Coronary artery (tissue), 2 donors: Measurements from ENCODE around the gene CRYL1.

Experiments used
- DNase-seq: peaks from one replicate; pipeline ENCODE4 v3.0.0-alpha.2; 2017; ENCODE audit warnings: low spot score
- H3K27ac ChIP-seq, 2 donors: fragments of 200-600 bp; sonication (generic); one replicate each; pipeline ENCODE4 v1.5.1; 2016 to 2019
- H3K4me3 ChIP-seq: fragments of 200-600 bp; sonication (generic); 2 replicates; pipeline ENCODE4 v1.5.1; 2016; ENCODE audit warnings: mild to moderate bottlenecking, moderate library complexity
- TF ChIP-seq, protein P1 (sequence below): fragments of 200-600 bp; sonication (generic); IDR thresholded peaks from one replicate; pipeline ENCODE4 v1.5.1; 2019; ENCODE audit warnings: antibody characterized with exemption

CRYL1 gene

DNA sequence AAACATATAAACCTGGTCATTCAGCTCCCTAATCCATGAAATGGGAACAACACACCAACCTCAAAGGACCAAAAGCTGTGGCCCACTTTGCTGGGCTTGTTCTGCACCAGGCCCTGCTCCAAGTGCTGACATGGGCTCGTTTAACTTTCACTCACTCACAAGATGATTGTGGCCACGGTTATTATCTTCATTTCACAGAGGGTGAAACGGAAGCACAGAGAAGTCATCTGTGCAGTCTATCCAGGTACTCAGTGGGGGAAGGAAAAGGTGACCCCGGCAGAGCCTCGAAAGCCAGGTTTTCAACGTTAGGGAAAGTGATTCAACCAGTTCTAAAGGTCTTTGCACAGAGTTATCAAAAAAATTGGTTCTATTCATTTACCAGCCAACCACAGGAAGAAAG lies 68.0 kb downstream of the CRYL1 start:
- TF ChIP-seq, protein P1, sequence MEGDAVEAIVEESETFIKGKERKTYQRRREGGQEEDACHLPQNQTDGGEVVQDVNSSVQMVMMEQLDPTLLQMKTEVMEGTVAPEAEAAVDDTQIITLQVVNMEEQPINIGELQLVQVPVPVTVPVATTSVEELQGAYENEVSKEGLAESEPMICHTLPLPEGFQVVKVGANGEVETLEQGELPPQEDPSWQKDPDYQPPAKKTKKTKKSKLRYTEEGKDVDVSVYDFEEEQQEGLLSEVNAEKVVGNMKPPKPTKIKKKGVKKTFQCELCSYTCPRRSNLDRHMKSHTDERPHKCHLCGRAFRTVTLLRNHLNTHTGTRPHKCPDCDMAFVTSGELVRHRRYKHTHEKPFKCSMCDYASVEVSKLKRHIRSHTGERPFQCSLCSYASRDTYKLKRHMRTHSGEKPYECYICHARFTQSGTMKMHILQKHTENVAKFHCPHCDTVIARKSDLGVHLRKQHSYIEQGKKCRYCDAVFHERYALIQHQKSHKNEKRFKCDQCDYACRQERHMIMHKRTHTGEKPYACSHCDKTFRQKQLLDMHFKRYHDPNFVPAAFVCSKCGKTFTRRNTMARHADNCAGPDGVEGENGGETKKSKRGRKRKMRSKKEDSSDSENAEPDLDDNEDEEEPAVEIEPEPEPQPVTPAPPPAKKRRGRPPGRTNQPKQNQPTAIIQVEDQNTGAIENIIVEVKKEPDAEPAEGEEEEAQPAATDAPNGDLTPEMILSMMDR = no peak
- DNase-seq = no peak
- Histone ChIP-seq H3K4me3 (no peak overlapping the region), H3K27ac (no peak overlapping the region)

DNA sequence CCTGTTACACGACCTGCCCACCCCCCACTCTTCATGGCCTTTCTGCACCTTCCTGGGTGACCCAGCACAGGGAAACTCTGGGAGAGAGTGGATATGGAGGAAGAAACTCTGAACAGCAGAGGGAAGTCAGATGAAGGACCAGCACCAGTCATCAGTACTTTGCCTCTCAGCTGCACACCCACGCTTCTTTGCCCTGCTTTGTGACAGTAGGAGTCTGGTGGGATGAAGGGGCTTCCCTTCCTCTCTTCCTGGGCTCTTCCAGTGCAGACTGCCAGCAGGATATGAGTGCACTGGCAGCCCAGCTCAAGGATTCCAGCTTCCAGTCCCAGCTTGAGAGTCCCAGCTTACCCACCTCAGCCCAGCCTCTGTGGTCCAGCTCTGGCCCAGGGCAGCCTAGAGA lies 68.9 kb downstream of the CRYL1 start:
- no peak for DNase-seq
- TF ChIP-seq, protein P1 = no peak
- no peak overlapping the region for H3K27ac ChIP-seq
- no peak overlapping the region for H3K4me3 ChIP-seq

DNA sequence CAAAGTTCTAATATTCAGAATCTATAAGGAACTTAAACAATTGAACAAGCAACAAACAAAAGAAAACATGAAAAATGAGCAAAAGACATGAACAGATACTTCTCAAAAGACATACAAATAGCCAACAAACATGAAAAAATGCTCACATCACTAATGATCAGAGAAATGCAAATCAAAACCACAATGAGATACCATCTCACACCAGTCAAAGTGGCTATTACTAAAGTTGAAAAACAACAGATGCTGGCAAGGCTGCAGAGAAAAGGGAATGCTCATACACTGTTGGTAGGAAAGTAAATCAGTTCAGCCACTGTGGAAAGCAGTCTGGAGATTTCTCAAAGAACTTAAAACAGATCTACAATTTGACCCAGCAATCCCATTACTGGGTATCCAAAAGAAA lies 74.3 kb downstream of the CRYL1 start:
- no peak overlapping the region for H3K27ac ChIP-seq
- TF ChIP-seq, protein P1 = no peak
- no peak overlapping the region for H3K4me3 ChIP-seq
- no peak for DNase-seq

DNA sequence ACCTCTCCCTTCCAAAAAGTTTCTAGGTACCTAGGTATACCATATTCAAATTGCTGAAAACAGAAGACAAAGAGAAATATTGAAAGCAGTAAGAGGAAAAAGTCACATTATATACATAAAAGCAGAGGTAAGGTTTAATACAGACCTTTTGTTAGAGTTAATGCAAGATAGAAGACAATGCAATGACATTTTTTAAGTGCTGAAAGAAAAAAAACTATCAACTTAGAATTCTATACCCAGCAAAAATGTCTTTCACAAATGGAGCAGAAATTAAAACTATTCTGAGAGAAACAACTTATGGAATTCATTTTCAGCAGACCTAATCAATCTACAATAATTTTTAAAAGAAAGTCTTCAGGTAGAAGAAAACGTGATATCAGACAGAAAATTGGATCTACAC lies 77.2 kb downstream of the CRYL1 start:
- DNase-seq = no peak
- H3K27ac ChIP-seq = no peak overlapping the region
- no peak overlapping the region for H3K4me3 ChIP-seq
- TF ChIP-seq, protein P1 = no peak

DNA sequence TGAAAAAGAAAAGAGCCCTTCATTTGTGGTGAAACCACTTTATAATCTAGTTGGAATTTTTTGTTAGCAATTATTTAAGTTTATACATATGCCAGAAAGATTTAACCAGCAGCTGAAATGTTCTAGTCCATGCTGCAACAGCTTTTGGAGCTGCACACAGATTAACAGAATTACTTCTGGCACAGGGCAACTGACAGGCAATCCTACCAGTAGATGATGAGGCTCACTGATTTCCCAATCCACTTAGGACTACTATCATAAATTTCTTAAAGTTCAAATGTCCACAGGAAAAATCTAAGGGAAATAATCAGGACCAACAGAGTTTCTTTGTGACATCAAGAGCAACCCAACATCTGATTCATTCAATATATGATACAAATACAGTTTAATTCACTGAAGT lies 78.8 kb downstream of the CRYL1 start:
- no peak for DNase-seq
- Histone ChIP-seq H3K27ac (no peak overlapping the region), H3K4me3 (no peak overlapping the region)
- TF ChIP-seq, protein P1 = no peak

DNA sequence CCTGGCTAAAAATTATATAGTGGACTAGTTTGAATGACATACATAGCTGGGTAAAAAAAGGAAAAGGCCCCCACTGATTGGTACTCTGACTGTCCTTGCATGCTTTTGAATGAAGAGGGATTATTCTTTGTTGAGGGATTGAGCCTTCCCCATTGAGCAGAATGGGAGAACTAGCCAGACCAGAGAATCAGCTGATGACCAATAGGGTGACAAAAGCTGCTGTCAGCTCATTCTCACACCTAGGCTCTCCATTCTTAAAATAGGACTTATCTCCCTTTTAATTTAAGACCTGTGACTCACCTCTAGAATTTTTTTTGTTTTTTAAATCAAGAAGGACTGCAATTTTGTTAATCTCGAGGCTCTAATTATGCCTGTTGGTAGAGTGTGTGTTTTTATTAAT lies 79.3 kb downstream of the CRYL1 start:
- no peak for DNase-seq
- TF ChIP-seq, protein P1 = no peak
- H3K4me3 ChIP-seq = no peak overlapping the region
- H3K27ac ChIP-seq = no peak overlapping the region

DNA sequence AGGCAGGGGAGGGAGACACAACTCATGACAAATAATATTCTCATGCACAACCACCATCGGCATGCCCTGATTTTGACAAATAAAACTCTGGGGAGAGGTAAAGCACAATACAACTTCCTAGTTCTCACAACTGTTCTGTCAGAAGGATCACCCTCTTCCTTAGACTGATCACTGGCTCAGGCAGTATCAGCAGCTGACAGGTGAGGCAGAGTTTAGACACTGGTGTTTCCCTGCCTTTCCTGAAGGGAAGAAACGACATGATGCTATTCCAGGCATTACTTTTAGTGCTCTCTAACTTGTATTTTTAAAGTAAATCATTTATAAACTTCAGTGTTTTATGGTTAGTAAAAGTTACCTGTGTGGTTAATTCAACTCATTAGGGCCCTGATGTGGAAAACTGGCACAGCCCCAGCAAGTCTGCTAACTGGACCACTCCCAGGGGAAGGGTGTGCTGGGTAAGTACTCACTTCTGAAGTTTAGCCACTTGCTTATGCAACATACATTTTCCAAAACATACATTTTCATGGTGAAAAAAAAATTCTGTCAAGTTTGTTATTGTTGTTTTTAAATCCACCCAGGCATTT lies 82.8 kb downstream of the CRYL1 start:
- DNase-seq = no peak
- Histone ChIP-seq H3K4me3 (no peak overlapping the region), H3K27ac (no peak overlapping the region)
- TF ChIP-seq, protein P1 = no peak
